Activated CD8-positive, alpha-beta memory T cell treated with anti-CD3 and anti-CD28 coated beads, Interleukin-2, amount 50 U/mL, for 1 hour (primary cell): ENCODE measurements around the gene FAM216A.
"Not testable (repeated sequence)": the region's sequence is repeated elsewhere in the genome, so short reads cannot be mapped to it uniquely, and the experiment has no call there.

Experiments
- DNase-seq: peaks from one replicate; pipeline ENCODE4 v3.0.0-alpha.2; 2020; ENCODE audit errors: extremely low read depth

The FAM216A gene, protein sequence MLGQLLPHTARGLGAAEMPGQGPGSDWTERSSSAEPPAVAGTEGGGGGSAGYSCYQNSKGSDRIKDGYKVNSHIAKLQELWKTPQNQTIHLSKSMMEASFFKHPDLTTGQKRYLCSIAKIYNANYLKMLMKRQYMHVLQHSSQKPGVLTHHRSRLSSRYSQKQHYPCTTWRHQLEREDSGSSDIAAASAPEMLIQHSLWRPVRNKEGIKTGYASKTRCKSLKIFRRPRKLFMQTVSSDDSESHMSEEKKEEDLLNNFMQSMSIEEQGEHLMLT

DNA sequence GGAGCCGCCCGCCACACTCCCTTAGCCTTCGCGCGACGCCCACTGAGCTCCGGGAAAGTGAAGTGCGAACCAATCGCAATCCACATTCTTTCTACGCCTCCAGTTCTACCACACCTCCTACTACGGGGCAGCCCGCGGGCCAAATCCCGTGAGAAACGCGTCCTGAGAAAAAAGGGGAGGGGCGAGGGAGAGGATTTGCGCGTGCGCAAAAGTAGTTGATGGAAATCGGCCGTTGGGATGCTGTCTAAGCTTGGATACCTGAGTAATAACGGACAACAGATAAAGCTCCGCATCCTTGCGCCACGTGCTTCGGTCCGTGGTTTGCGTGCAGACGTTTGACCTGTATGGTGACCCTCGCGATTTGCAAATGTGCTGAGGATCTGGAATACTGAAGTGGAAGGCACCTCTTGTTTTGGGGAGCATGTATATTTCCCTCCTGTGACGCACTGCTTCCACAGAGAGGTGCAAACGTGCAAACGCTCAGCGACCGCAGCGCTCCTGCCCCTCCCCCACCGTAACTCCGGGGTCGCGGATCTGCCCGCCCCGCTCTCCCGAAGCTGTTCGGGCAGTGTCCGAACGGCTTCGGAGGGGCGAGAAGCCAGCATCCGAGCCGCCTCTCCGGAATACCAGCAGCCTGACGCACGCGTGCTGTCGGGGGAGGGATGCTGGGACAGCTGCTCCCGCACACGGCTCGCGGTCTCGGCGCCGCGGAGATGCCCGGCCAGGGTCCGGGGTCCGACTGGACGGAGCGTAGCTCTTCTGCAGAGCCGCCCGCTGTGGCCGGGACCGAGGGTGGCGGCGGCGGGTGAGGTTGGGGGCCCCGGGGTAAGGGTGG lies at the start of gene FAM216A, which contains the start of gene GPN3:
Gene FAM216A (plus strand): TSS at position 632 of the 835 bp plus-strand sequence. CDS start 31 bp downstream, at position 663.
Gene GPN3 (minus strand): TSS at position 44 of the 835 bp plus-strand sequence. CDS start 54 bp downstream, outside the sequence.
- peak; percentile 83 for DNase-seq

DNA sequence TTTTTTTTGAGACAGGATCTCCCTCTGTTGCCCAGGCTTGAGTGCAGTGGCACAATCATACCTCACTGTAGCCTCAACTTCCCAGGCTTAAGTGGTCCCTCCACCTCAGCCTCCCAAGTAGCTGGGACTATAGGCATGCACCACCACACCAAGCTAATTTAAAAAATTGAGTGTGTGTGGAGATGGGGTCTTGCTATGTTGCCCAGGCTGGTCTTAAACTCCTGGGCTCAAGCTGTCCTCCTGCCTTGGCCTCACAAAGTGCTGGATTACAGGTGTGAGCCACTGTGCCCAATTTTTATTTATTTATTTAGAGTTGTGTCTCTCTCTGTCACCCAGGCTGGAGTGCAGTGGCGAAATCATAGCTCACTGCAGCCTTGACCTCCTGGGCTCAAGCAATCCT lies 48.0 kb upstream of the FAM216A start:
- not testable (repeated sequence) for DNase-seq

- DNase-seq = no peak
These were observed 47.4 kb upstream of the FAM216A start for GRCh38 chr12:110421159-110421661.

- DNase-seq = no peak
These were observed 46.9 kb upstream of the FAM216A start for GRCh38 chr12:110421701-110422100.

- no peak for DNase-seq
These were observed 44.4 kb upstream of the FAM216A start for GRCh38 chr12:110424237-110424636.

DNA sequence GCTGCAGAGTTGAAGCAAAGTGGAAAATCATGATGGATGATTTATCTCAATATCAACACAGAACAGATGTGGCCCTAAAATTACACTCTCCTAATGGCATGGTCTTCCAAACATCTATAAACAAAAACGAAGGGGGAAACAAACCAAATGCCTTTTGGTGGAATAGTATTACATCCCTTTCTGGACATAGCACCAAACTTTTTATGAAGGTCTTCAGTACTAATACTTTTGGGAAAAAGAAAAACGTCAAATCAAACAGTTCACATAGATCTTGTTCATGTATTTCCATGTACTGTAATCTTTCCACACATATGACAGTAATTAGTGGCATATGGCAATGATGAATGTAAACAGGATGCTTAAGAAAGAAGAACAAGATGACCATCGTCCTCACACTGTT lies 42.2 kb upstream of the FAM216A start:
- no peak for DNase-seq

DNA sequence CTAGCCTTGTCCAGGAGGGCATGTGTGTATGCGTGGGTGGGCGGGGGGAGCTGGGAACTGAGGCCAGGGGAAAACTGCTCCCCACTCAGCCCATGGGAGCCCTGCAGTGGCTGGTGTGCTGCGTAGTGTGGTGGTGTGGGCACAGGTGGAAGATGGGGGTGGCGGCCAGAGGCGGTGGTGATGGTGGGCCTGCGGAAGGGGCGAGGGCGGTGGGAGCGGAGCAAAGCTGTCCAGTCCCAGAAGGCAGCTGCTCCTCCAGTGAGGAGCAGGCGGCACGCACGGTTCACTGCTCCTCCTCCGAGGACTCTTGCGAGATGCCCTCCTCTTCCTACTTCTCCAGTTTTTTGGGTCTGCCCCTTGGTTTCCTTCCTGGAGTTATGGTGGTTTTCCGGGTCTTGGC lies 39.0 kb upstream of the FAM216A start:
- DNase-seq = not testable (repeated sequence)

- DNase-seq = no peak
These were observed 36.6 kb upstream of the FAM216A start for GRCh38 chr12:110431957-110432587.

DNA sequence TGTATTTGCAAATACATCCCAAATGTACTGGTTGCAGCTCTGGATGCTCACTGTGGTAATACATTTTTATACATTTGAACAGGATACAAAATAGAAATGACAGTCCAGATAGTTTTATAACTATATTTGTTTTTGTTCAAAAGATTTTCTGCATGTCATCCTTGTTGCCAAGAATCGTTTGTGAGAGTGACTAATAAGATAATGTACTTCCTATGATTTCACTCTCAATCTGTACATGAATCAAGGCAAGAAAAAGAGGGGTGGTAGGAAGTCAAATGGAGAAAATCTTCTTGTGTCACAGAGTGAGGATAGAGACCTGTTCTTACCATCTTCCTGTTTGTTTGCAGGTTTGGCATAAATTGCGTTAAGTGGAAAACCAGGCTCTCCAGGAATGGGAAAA lies 32.4 kb upstream of the FAM216A start:
- no peak for DNase-seq

DNA sequence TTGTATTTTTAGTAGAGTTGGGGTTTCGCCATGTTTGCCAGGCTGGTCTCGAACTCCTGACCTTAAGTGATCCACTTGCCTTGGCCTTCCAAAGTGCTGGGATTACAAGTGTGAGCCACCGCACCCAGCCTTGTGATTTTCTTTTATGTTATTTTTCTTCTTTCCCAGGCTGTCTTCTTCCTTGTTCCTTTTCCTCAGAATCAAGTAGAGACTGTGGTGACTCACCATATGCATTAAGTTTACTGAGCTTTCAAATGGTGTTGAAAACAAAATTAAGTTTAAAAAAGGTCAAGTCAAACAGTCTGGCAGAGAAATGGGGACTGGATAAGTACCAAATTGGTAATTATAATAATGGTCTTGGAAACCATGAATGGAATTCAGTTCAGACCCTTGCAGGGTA lies 24.2 kb upstream of the FAM216A start:
- DNase-seq = no peak

- peak; percentile 85 for DNase-seq
These were observed 18.7 kb upstream of the FAM216A start, which contains the start of gene ARPC3 for GRCh38 chr12:110449799-110450497. Gene ARPC3 (minus strand): TSS chr12:110450337. CDS start chr12:110450260, 77 bp downstream.

GRCh38 chr12:110451263-110451662 lies 17.4 kb upstream of the FAM216A start:
- no peak for DNase-seq

GRCh38 chr12:110453569-110454296 lies 14.9 kb upstream of the FAM216A start:
- no peak for DNase-seq

- no peak for DNase-seq
These were observed 9.9 kb upstream of the FAM216A start for GRCh38 chr12:110458756-110459155.

DNA sequence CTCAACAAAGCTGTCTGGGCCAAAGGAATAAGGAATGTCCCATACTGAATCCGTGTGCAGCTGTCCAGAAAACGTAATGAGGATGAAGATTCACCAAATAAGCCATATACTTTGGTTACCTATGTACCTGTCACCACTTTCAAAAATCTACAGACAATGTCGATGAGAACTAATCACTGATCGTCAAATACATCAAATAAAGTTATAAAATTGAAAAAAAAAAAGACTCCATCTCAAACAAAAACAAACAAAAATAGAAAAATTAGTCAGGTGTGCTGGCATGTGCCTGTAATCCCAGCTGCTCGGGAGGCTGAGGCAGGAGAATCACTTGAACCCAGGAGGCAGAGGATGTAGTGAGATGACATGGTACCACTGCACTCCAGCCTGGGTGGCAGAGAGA lies 7.5 kb upstream of the FAM216A start:
- not testable (repeated sequence) for DNase-seq

GRCh38 chr12:110465024-110465423 lies 3.6 kb upstream of the FAM216A start:
- no peak for DNase-seq

DNA sequence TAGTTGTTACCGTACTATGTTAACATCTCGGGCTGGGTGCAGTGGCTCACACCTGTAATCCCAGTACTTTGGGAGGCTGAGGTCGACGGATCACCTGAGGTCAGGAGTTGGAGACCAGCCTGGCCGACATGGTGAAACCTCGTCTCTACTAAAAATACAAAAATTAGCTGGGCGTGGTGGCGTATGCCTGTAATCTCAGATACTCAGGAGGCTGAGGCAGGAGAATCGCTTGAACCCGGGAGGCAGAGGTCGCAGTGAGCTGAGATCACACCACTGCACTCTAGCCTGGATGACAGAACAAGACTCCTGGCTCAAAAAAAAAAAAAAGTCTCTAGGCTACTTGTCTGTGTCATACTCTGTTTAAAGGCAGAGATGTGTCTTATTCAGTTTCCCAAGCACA lies 2.9 kb upstream of the FAM216A start:
- not testable (repeated sequence) for DNase-seq

DNA sequence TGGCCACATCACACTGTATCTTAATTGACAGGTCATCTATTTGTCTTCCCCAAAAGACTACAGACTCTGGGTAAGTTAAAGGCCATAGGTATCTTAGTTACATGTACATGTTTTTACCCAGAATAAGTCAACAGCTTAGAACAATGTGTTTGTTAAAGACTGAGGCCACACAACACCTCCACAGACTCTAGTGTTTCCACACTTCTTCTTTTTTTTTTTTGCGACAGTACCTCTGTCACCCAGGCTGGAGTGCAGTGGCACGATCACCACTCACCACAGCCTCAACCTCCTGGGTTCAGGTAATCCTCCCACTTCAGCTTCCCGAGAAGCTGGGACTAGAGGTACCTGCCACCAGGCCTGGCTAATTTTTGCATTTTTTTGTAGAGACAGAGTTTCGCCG lies 1.9 kb upstream of the FAM216A start:
- DNase-seq = no peak

DNA sequence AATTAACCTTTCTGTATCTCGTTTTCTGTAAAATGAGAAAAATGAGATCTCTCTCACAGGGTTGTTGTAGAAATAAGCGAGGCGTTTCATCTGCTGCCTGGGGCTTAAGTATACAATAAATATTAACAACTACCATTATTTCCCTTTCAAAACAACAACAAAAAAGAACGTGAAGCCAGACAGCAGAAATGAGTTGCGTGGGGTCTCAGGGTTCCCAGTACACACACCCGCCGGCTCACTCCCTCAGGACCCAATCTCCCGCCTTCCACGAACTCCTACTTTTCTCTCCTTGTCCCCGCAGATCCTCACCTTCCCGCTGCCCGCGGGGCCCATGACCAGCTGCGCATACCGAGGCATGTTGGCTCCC lies 815 bp upstream of the FAM216A start:
- DNase-seq = no peak

GRCh38 chr12:110475426-110475825 lies 6.8 kb downstream of the FAM216A start:
- DNase-seq = no peak
